Fibroblast of villous mesenchyme (primary cell): Measurements from ENCODE around the gene SULF2. TPM values are rescaled to one million over a fixed set of nuclear protein-coding genes. Genes with fewer than 3 reads are reported as not detected.

ENCODE experiments used
- DNase-seq: peaks from one replicate; pipeline ENCODE4 v3.0.0-alpha.2; 2010; ENCODE audit warnings: low read depth
- H3K4me3 ChIP-seq: 2 replicates; pipeline ENCODE4 v1.5.1; 2011; ENCODE audit warnings: low read depth, mild to moderate bottlenecking, low read length
- total RNA-seq: library from RNA; depleted of rRNA; stranded (reverse); fragments of >200 nt; gene quantifications from 2 replicates; pipeline ENCODE4 v1.2.3, GENCODE V29; 2012
- TF ChIP-seq, protein P1 (sequence below): IDR thresholded peaks from 2 replicates; pipeline ENCODE4 v1.5.1; 2012; ENCODE audit warnings: low read depth, mild to moderate bottlenecking, low read length; ENCODE audit not compliant: insufficient read depth

SULF2 gene
- total RNA-seq, 1 donor: 3.5 TPM

DNA sequence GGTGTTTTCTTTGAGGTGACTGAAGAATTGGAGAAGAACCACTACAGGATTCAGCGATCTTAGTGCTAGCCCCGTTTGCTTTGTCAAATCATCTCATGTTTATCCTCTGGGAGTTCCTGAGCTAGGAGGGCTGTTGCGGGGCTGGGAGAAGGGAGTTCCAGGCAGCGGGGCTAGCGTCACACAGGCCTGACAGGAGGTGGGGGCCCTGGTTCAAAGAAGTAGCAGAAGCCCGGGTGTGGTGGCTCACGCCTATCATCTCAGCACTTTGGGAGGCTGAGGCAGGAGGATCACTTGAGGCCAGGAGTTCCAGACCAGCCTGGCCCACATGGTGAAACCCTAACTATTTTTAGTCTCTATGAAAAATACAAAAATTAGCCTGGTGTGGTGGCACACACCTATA, 33.2 kb upstream of the SULF2 start:
- TF ChIP-seq, protein P1, sequence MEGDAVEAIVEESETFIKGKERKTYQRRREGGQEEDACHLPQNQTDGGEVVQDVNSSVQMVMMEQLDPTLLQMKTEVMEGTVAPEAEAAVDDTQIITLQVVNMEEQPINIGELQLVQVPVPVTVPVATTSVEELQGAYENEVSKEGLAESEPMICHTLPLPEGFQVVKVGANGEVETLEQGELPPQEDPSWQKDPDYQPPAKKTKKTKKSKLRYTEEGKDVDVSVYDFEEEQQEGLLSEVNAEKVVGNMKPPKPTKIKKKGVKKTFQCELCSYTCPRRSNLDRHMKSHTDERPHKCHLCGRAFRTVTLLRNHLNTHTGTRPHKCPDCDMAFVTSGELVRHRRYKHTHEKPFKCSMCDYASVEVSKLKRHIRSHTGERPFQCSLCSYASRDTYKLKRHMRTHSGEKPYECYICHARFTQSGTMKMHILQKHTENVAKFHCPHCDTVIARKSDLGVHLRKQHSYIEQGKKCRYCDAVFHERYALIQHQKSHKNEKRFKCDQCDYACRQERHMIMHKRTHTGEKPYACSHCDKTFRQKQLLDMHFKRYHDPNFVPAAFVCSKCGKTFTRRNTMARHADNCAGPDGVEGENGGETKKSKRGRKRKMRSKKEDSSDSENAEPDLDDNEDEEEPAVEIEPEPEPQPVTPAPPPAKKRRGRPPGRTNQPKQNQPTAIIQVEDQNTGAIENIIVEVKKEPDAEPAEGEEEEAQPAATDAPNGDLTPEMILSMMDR: no peak
- DNase-seq: no peak
- no peak overlapping the region for H3K4me3 ChIP-seq

DNA sequence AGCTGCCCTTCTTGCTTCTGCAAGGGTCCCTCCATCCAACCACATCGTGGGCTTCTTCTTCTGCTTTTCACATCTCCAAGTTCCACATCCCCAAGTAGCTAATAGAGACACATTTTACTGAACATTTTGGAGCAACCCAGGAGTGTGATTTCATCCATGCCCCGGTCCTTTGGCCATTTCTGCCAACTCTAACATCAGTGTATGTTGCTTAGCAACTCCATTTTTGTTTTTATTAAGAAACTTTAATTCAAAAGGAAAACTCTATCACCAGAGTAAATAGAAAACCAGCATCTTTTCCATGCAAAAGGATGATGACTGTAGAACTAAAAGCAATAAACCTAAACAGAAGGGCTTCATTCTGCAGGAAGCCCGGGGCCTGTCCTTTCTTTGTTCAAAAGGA, 32.7 kb upstream of the SULF2 start:
- TF ChIP-seq, protein P1: no peak
- no peak for DNase-seq

DNA sequence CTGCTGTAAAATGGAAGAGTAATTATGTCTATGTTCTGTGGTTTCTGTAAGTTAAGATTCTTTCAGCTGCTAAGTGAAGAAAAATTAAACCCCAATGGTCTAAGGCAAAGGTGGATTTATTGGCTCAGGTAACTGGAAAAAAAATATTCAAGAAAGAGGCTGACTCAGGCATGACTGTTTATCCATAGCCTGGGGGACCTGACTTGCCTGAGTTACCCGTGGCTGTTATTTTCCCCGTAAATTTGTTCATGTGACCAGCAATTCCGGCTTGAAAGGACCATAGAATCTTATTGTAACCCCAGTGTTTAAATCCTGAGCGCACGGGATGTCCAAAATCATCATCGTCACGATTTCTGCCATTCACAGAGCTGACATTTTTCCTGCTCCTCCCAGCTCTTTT, 32.3 kb upstream of the SULF2 start:
- TF ChIP-seq, protein P1: no peak
- H3K4me3 ChIP-seq: no peak overlapping the region

More for the DNA sequence above, 32.7 kb upstream of the SULF2 start:
- H3K4me3 ChIP-seq: no peak overlapping the region

DNA sequence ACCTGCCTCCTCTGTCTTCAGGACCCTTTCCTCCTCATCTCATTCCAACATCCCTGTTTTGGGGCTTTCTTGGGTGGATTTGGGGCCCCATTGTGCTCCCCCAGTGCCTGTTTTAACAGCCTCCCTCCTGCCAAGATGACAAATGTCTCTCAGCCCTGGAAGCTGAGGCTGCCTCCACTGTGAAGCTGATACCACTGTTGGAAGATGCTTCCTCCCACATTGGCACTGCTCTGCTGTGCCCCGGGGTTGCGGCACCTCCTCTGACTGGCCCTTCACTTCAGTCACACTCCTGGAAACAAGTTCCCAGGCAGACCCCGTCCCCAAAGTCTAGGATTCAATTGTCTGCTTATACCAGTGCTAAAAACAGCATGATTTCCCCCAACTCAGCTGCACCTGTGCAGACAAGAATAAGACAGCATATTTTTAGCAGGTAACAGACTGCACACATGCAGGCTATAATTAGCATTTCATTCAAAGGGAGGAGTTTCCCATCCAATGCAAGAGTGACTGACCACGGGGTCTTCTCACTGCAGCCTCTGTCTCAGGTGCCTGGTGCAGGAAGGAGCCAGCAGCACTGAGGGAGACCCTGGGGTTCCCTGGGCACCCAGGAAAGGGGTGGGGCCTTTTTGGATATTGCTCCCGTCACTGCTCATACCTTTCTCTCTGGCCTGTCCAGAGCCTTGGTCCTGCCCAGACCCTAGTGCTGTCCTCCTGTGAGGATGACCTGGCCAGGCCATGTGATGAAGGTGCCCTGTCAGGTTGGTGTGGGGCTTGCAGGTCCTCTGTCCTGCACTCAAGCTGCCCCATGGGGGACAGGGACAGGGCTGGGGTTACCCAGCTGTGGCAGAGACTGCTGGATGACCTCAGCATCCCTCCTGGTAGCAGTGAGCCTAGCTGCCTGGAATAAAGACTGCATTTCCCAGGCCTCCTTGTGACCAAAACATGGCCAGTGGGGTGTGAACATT, 31.5 kb upstream of the SULF2 start:
- no peak overlapping the region for H3K4me3 ChIP-seq
- no peak for DNase-seq
- TF ChIP-seq, protein P1: no peak

More for the DNA sequence above, 32.3 kb upstream of the SULF2 start:
- no peak for DNase-seq

DNA sequence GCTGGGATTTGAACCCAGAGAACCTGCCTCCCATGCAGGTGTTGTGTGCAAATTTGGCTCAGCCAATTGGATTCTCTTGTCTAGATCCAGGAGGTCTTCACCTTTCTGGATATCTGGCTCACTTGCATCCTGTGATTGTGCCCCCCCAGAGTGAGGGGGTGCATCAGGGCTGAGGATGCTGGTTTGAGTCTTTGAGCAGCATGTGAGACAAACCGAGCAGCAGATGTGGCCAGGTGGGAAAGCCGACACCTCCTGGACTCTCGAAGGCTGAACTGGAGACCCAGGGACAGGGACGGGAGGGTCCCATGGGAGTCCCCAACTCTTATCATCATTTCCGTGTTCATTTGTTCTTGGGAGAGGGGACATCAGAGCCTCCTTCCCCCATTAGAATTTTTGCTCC, 30.6 kb upstream of the SULF2 start:
- H3K4me3 ChIP-seq: no peak overlapping the region
- DNase-seq: no peak
- TF ChIP-seq, protein P1: no peak

DNA sequence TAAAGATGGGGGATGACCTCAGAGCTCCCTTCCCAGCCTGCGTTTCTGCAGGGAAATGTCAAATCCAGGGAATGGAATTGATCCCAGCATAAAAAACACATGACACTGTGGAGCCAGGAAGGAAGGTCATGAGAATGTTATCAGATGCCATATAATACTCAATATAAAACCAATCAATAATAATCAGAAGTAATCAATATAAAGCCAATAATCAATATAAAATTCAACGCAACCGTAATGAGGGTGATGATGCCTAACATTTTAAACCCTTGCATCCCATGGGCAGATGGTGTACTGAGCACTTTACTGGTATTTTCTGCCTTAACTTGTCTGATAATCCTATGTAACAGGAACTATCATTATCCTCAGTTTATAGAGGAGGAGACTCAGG, 30.1 kb upstream of the SULF2 start:
- TF ChIP-seq, protein P1: no peak
- H3K4me3 ChIP-seq: no peak overlapping the region
- DNase-seq: no peak
